Activated CD8-positive, alpha-beta memory T cell treated with anti-CD3 and anti-CD28 coated beads, Interleukin-2, amount 50 U/mL, for 1 hour (primary cell): ENCODE data around the gene OR4Q3.
"Not testable (repeated sequence)": the region's sequence is repeated elsewhere in the genome, so short reads cannot be mapped to it uniquely, and the experiment has no call there.

Source experiments
- DNase-seq: peaks from one replicate; pipeline ENCODE4 v3.0.0-alpha.2; 2020; ENCODE audit errors: extremely low read depth

OR4Q3 gene

DNA sequence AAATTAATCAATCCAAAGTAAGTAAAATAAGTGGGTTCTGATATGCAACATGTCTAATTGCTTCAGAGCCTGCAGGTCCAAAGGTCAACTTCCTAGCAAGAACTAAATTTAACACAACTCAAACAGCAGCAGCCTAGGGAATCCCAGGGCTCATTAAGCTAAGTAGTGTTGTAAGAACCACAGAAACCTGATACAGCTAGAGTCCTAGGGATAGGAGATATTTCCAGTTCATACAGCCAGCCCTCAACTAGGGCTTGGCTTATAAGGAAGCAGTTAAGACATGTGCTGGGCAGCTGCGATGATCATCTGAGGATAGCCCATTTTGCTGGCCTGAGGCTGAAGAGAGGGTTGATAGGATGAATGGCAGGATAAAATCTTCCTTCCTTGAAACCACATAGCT lies at the start of gene OR4Q3:
Gene OR4Q3 (plus strand): TSS at position 316 of the 400 bp plus-strand sequence.
- no peak for DNase-seq

- DNase-seq, result no peak
Measured at GRCh38 chr14:19729359-19729758, 14.0 kb upstream of the OR4Q3 start.

GRCh38 chr14:19729763-19730162 lies 13.6 kb upstream of the OR4Q3 start:
- DNase-seq, result no peak

DNA sequence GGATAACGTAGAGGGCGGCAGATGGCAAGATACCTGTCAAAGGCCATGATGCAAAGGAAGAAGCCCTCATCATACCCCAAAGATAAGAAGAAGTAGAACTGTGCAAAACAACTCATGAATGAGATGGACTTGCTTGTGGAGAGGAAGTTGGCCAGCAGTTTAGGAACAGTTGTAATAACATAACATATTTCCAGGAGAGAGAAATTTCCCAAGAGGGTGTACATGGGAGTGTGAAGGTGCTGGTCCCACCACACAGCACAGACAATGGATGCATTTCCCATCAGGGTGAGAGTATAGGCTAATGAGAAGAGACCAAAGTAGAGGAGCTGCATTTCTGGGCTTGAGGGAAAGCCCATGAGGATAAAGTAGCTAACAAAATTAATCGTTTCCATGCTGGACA lies 9.5 kb upstream of the OR4Q3 start:
- DNase-seq, result not testable (repeated sequence)

GRCh38 chr14:19752316-19752715 lies 8.9 kb downstream of the OR4Q3 start:
- not testable (repeated sequence) for DNase-seq

DNA sequence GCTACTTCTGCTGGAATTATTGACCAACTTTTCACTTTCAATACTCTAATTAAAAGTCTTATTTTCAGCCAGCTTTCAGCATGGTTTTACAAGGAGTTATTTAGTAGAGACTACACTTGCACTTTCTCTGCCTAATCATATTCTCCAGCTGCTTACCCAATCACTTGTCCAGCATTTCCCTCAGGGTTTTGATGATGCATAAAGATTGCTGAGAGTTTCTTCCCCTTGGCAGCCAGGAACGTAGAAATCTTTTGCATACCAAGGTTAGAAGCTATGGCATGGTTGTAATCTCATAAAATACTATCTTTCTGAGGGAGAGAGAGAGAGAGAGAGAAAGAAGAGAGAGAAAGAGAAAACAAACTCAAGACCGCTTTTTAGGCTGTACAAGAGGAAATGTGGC lies 10.8 kb downstream of the OR4Q3 start:
- DNase-seq, result no peak

DNA sequence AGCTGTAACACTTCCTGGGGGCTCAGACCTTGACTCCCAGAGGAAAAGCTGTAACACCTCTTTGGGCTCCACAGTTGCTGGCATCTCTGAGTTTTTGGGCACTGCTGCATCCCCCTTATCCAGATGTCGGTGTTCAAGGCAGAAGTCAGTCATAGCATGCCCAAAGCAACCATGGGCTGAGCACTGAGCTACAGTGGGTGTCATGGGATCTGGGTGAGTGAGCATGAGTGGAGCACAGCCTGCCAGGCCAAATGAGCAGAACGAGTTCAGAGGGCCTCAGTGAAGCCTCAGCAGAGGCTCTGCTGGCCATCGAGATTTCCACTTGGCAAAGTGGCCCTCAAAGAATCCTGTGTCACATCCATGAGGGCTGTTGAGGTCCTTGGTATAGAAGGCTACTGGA lies 28.1 kb downstream of the OR4Q3 start:
- DNase-seq, result not testable (repeated sequence)

- no peak for DNase-seq
Measured at GRCh38 chr14:19771895-19772430, 28.6 kb downstream of the OR4Q3 start.

DNA sequence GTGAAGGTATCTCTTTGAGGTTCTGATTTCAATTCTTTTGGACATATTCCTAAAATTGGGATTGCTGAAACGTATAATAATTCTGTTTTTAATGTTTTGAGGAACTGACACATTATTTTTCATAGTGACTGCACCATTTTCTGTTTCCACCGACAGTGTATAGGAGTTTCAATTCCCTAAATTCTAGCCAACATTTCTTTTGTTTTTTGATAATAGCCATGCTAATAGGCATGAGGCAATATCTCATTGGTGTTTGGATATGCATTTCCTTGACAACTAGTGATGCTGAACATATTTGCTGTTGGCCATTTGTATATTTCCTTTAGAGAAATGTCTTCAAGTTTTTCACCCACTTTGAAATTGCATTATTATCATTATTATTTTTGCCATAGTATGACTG lies 29.1 kb downstream of the OR4Q3 start:
- not testable (repeated sequence) for DNase-seq

DNA sequence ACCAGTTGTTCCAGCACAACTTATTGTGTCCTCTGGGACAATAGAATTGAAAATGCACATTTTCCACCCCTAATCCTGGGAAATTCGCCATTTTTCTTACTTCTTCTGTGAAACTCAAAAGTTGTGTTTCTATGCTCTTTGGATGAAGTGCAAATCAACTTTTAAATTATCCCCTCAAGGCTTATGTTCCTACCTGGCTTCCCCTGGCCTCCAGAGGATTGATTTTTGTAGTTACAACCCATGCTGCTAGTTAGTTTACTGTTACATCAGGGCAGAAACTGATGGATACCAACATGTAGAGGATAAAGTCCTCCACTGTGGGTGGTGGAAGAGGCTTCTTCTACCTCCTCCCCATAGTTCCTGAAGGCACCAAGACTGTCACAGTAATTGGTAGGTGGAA lies 29.8 kb downstream of the OR4Q3 start, which contains the start of gene OR4M1:
Gene OR4M1 (plus strand): TSS at position 301 of the 400 bp plus-strand sequence. CDS start 6,819 bp downstream, outside the sequence.
- not testable (repeated sequence) for DNase-seq

DNA sequence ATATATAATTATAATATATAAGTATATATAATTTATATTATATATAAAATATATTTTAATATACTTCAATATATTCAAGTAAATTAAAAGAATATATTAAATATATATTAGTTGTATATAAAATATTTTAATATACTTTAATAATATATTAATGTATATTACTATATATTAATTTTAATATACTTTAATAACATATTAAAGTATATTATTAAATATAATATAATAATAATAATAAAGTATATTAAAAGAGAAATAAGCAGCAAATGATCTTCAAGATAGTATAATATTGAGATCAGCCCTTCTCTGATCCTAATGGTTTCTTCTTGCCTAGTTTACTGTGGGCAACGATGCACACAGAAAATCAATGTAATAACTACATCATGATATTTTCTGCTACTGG lies 32.2 kb downstream of the OR4Q3 start:
- DNase-seq, result no peak

DNA sequence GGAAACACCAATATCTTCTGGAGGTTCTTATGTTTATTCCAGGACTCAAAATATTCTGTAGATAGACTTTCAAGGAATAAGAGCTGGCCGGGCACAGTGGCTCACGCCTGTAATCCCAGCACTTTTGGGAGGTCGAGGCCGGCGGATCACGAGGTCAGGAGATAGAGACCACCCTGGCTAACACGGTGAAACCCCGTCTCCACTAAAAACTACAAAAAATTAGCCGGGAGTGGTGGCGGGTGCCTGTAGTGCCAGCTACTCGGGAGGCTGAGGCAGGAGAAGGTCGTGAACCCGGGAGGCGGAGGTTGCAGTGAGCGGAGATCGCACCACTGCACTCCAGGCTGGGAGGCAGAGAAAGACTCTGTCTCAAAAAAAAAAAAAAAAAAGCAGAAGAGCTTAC lies 42.5 kb downstream of the OR4Q3 start:
- not testable (repeated sequence) for DNase-seq

GRCh38 chr14:19787318-19787717 lies 43.9 kb downstream of the OR4Q3 start:
- DNase-seq, result not testable (repeated sequence)

DNA sequence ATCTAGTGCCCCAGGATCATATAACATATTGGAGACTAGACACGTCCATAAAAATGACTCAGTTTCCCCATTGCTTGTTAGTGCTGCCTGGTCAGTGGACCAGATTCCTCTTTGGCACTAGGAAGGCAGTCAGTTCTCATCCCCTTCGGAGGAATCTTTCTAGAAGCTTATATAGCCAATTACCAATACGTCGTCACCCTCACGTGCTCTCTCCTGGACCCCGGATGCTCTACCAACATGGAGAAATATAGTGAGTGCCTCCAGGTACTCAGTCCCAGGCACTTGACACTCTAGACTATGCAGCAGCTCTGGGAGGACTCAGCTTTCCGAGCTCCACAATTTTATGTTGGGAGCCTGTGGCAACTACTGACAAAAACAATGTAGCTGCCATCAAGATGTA lies 44.8 kb downstream of the OR4Q3 start:
- DNase-seq, result not testable (repeated sequence)

GRCh38 chr14:19796520-19797108 lies 53.2 kb downstream of the OR4Q3 start:
- not testable (repeated sequence) for DNase-seq
